Hematopoietic multipotent progenitor cell treated with erythropoietin and hydrocortisone succinate and interleukin-3 and kit ligand, for 6 days (in vitro differentiated cells): ENCODE data around the gene CLIC4.
A peak's percentile ranks its signal among the peaks of the same experiment; 100 is the strongest.

ENCODE experiments used
- DNase-seq: peaks from one replicate; pipeline ENCODE4 v3.0.0-alpha.2; 2015

CLIC4 gene

GRCh38 chr1:24862775-24863483 lies 117.7 kb downstream of the CLIC4 start:
- DNase-seq: no peak

- peak; percentile 21 for DNase-seq
Observed at GRCh38 chr1:24864370-24864777, 119.1 kb downstream of the CLIC4 start.

- no peak for DNase-seq
Observed at GRCh38 chr1:24865168-24865567, 119.9 kb downstream of the CLIC4 start.

GRCh38 chr1:24865587-24865986 lies 120.3 kb downstream of the CLIC4 start:
- DNase-seq: no peak

- DNase-seq: no peak
Observed at GRCh38 chr1:24866211-24867083, 121.2 kb downstream of the CLIC4 start.

GRCh38 chr1:24867084-24867870 lies 122.0 kb downstream of the CLIC4 start:
- no peak for DNase-seq

- DNase-seq: no peak
Observed at GRCh38 chr1:24868016-24868875, 123.0 kb downstream of the CLIC4 start.

- peak; percentile 56 for DNase-seq
Observed at GRCh38 chr1:24870551-24871195, 125.4 kb downstream of the CLIC4 start.

GRCh38 chr1:24871306-24871901 lies 126.2 kb downstream of the CLIC4 start:
- DNase-seq: no peak

GRCh38 chr1:24872061-24872850 lies 127.0 kb downstream of the CLIC4 start:
- peak; percentile 69 for DNase-seq

- no peak for DNase-seq
Observed at GRCh38 chr1:24873148-24873547, 127.9 kb downstream of the CLIC4 start.

GRCh38 chr1:24874056-24874455 lies 128.8 kb downstream of the CLIC4 start:
- no peak for DNase-seq

- DNase-seq: no peak
Observed at GRCh38 chr1:24874611-24875234, 129.5 kb downstream of the CLIC4 start.

- DNase-seq: no peak
Observed at GRCh38 chr1:24875257-24875656, 130.0 kb downstream of the CLIC4 start.

GRCh38 chr1:24875991-24876506 lies 130.8 kb downstream of the CLIC4 start:
- DNase-seq: no peak

GRCh38 chr1:24878045-24878444 lies 132.8 kb downstream of the CLIC4 start:
- no peak for DNase-seq

- DNase-seq: no peak
Observed at GRCh38 chr1:24878775-24879742, 133.8 kb downstream of the CLIC4 start.

- no peak for DNase-seq
Observed at GRCh38 chr1:24881034-24881433, 135.8 kb downstream of the CLIC4 start.

- no peak for DNase-seq
Observed at GRCh38 chr1:24884751-24885150, 139.5 kb downstream of the CLIC4 start.
